ENCODE results near the gene FRY.

GRCh38 chr13:32011971-32012370 is 19.6 kb upstream of the FRY start:
- TF ChIP-seq ATF7 (IDR thresholded peaks at IDR 0.05; ENCODE audit: low read depth) (no peak), EZH2 (IDR thresholded peaks at IDR 0.05; ENCODE audit: borderline replicate concordance, control insufficient read depth, low read depth, low read length) (no peak)
